ENCODE data around the gene CRAMP1.
A peak's percentile ranks its signal among the peaks of the same experiment; 100 is the strongest.

Gene CRAMP1

DNA sequence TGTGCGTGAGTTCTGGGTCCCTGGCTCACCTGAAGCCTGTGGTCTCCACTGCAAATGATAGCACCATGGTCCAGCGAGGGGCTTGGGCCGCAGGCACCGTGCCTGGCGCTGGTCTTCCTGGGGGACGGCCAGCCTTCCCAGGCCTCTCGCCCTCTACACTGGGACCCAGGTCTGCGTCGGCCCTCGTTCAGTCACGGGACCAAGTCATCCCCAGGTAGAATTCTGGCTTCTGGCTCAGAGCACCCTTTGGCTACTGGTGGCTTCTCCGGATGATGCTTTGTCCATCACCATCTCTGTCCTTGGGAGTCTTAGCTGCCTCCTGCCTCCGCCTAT lies 20.4 kb downstream of the CRAMP1 start:
- no peak for DNase-seq (ENCODE audit: low read depth)

DNA sequence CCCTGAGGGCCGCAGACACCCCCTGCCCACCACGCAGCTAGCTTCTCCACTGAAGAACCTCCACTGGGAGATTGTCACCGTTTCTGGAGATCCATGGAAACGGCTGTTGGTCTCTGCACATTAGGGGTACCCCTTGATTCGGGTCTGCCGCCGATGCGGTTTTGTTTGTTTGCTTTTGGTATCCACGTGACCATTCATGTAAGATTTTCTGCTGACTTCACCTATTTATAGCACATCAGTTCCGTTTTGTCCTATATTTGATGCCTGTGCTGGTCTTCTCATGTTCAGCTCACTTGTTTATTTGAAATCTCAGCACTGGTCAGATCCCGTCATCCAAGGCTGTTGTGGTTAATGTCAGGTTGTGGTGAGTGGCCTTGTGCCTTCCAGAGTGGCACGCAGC lies 21.1 kb downstream of the CRAMP1 start:
- no peak for DNase-seq (ENCODE audit: low read depth)

- no peak for DNase-seq (ENCODE audit: low read depth)
These were observed 22.4 kb downstream of the CRAMP1 start for GRCh38 chr16:1634541-1634940.

DNA sequence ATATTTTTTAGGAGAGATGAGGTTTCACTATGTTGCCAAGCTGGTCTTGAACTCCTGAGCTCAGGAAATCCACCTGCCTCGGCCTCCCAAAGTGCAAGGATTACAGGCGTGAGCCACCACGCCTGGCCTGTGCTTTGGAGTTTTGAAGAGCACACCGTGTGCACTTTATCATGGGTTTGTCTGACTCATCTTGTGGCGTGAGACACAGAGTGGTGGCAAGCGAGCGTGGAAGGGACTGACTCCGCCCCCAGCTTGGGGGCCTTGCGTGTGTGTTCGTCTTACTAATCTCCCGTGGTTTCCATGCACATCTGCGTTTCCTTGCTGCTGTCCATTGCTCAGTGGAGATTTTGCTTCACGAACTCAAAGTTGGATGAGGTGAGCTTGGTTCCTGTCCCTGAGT lies 22.9 kb downstream of the CRAMP1 start:
- no peak for DNase-seq (ENCODE audit: low read depth)

- no peak for DNase-seq (ENCODE audit: low read depth)
These were observed 25.4 kb downstream of the CRAMP1 start for GRCh38 chr16:1637526-1637925.

DNA sequence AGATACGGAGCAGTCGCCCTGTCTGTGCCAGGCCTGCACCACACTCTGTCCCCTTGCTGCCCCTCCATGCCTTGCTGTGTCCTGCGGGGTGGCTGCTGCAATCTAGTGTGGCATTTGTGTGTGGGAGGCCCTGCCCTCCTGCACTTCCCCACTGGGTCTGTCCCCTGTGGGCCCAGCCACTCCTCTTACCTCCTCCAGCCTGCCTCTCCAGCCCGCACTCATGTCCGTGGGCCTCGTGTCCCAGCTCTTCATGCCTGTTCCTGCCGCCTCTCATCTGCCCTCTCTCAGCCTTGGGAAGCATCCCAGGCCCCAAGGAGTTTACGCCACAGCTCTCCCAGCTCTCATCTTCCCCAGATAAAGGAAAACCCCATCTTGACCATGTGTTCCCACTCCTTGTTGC lies 26.6 kb downstream of the CRAMP1 start:
- DNase-seq (ENCODE audit: low read depth) = no peak

GRCh38 chr16:1639282-1639681 lies 27.1 kb downstream of the CRAMP1 start:
- DNase-seq (ENCODE audit: low read depth) = no peak

DNA sequence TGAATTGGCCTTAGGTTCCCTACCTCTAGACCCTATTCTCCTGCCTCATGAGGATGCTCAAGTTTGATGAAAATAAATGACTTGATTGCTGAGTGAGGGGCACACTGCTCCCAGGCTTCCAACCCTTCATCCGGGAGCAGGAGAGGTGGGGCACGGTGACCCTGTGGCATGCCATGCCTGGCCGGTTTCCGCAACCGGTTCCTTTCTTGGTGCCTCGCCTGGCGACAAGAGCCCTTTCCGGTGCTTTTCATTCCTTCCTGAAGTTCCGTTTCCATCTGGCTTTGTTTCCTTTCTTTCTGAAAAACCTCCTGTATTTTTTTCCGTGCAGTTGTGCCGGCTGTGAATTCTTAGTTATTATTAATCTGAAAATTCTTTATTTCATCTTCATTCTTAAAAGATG lies 27.7 kb downstream of the CRAMP1 start:
- no peak for DNase-seq (ENCODE audit: low read depth)

DNA sequence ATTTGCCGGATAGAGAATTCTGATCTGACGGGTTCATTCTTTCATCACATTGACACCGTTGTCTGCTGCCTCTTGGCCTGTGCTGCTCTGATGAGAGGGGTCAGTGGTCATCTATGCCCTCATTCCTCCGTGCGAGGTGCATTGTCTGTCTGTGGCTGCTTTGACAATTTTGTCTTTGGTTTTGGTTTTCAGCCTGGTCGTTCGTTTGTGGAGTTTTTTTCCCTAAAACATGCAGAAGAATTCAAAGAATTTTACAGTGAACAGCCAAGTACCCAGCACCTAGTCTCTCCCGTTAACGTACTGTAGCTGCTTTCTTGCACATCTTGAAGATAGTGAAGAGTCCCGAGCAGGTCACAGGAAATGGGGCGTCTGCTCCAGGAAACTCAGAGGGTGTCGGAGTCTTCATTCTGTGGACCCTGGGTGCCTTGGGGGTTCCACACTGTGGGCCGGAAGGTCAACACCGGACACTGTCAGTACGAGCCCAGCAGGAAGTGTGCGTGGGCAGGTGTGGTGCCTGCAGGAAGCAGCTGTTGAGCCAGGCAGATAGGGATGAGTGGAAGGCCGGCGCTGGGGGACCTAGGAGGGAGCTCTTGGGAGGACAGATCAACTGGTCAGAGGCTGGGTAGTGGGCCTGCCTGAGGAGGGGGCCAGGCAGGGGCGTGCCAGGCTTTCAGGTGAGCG lies 28.2 kb downstream of the CRAMP1 start:
- DNase-seq (ENCODE audit: low read depth) = no peak

- DNase-seq (ENCODE audit: low read depth) = no peak
These were observed 29.1 kb downstream of the CRAMP1 start for GRCh38 chr16:1641261-1641660.

GRCh38 chr16:1642148-1642547 lies 30.0 kb downstream of the CRAMP1 start:
- DNase-seq (ENCODE audit: low read depth) = no peak

DNA sequence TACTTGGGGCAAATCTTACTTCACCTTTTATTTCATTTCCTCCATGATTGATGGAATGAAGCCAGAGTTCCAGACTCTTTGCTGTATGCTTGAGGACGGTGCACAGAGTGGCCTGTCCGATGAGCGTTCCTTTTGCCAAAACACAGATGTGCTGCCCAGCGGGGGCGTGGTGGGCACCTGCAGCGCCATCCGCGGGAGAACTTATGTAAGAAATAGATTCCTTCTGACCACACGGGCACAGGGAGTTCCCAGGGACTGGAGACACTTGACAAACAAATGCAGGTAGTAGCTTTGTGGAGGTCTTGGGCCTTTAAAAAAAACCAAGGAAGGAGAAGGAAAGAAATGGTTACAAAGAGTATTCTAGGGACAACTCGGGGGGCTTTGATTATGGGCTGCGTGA lies 30.6 kb downstream of the CRAMP1 start:
- DNase-seq (ENCODE audit: low read depth) = no peak

GRCh38 chr16:1643521-1643920 lies 31.4 kb downstream of the CRAMP1 start:
- no peak for DNase-seq (ENCODE audit: low read depth)

DNA sequence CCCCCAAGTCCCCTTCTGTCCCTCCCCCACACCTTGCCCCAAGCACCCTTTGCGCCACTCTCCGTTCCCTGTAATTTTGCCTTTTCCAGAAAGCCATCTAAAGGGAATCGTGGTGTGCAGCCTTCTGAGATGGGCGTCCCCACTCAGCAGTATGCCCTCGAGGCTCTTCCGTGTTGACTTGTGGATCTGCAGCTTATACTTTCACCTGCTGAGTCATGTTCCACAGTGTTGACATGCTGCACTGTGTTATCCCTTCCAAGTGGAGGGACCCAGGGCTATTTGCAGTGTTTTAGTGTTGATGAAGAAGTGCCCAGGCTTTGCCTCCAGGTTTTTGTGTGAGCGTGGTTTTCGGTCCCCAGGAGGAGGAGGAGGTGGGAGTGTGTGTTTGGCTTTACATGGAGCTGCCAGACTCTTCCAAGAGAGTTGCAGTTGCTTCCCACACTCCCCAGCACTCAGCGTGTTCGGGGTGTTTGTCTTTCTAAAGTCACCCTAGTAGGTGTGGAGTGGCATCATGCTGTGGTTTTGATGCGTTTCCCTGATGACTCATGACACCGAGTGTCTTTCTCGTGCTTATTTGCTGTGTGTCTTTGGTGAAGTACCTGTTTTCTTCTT lies 33.9 kb downstream of the CRAMP1 start:
- DNase-seq (ENCODE audit: low read depth) = peak; percentile 64

DNA sequence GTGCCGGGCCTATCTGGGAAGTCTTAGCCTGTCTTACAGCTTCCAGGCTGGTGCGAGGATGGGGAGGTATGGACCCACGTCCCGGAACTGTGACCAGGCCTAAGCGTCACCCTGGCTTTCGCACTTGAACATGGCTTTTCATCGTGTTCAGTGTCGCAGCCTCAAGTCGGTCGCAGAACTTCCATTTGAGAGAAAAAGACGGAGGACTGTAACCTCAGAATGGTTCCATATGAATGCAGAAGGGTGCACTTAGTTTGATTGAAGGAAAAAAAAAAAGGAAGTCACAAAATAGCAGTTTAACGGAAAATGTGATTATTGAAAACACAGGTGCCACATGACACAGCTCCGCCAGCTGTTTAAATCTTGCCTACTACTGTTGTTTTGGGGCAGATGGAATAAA lies 35.7 kb downstream of the CRAMP1 start:
- no peak for DNase-seq (ENCODE audit: low read depth)

GRCh38 chr16:1650131-1650530 lies 38.0 kb downstream of the CRAMP1 start:
- no peak for DNase-seq (ENCODE audit: low read depth)

- peak; percentile 8 for DNase-seq (ENCODE audit: low read depth)
These were observed 39.2 kb downstream of the CRAMP1 start for GRCh38 chr16:1651094-1651973.

DNA sequence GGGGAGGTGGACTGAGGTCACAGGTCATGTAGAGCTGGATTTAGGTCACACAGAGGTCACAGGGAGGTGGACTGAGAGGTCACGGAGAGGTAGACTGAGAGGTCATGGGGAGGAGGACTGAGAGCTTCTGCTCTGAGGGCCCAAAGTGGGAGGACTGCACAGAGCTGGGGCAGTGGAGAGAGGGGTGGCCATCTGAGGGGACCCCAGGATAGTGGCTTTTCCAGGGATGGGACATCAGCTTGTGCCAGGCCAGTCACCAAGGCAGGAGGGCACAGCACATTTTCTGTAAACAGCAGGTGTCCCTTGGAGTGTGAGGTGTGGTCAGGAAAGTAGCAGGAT lies 39.8 kb downstream of the CRAMP1 start:
- no peak for DNase-seq (ENCODE audit: low read depth)

GRCh38 chr16:1653023-1653422 lies 40.9 kb downstream of the CRAMP1 start:
- no peak for DNase-seq (ENCODE audit: low read depth)

- no peak for DNase-seq (ENCODE audit: low read depth)
These were observed 42.5 kb downstream of the CRAMP1 start for GRCh38 chr16:1654505-1655268.

DNA sequence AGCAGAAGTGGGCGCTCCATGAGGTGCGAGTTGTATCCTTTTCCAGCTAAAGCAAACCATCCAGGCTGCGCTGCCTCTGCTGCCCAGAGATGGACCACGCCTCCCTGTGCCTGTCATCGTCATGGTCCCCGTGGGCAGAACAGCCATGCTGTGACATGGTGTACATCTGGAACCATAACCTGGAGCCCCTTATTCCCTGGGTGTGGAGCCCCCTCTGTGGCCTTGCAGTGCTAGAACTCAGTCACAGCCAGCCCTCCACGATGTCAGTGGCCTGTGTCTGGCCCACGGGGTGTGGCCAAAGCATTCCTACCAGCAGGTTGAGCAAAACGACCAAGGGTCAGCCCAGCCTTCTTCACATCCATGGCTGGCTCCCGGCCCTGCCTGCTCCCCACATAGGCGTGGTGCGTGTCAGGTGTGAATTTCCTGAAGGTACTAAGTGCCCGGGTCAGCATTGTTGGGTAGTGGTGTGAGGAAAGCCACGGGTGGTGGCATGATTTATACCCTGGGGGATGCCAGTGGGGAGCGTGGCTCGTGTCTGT lies 43.2 kb downstream of the CRAMP1 start:
- DNase-seq (ENCODE audit: low read depth) = no peak

Measured in ELR (cell line).